Osteocyte (in vitro differentiated cells): Measurements from ENCODE around the gene APPL1. TPM values are rescaled to one million over a fixed set of nuclear protein-coding genes. Genes with fewer than 3 reads are reported as not detected.

Experiments
- DNase-seq: peaks from one replicate; pipeline ENCODE4 v3.0.0; 2021; ENCODE audit warnings: mixed read lengths; ENCODE audit not compliant: unreplicated experiment; ENCODE audit errors: extremely low spot score
- H3K27ac Mint-ChIP-seq: one replicate; pipeline ENCODE4 v1.8.0; 2021; ENCODE audit warnings: mild to moderate bottlenecking, mixed read lengths; ENCODE audit not compliant: unreplicated experiment
- H3K27me3 Mint-ChIP-seq: one replicate; pipeline ENCODE4 v1.8.0; 2021; ENCODE audit warnings: mixed read lengths; ENCODE audit not compliant: unreplicated experiment
- H3K36me3 Mint-ChIP-seq: one replicate; pipeline ENCODE4 v1.8.0; 2021; ENCODE audit warnings: mixed read lengths; ENCODE audit not compliant: unreplicated experiment
- H3K4me1 Mint-ChIP-seq: one replicate; pipeline ENCODE4 v1.8.0; 2021; ENCODE audit warnings: mixed read lengths; ENCODE audit not compliant: unreplicated experiment
- H3K4me3 Mint-ChIP-seq: one replicate; pipeline ENCODE4 v1.8.0; 2021; ENCODE audit warnings: mild to moderate bottlenecking, moderate library complexity, mixed read lengths; ENCODE audit not compliant: unreplicated experiment
- H3K9me3 Mint-ChIP-seq: one replicate; pipeline ENCODE4 v1.8.0; 2021; ENCODE audit warnings: mixed read lengths; ENCODE audit not compliant: unreplicated experiment
- total RNA-seq: library from RNA; stranded (reverse); gene quantifications from 2 replicates; pipeline ENCODE4 v1.2.1, GENCODE V29; 2021
- TF ChIP-seq, protein P1 (sequence below): fragments of 200-600 bp; sonication (generic); IDR thresholded peaks from 2 replicates; pipeline ENCODE4 v1.5.0; 2021; ENCODE audit warnings: antibody characterized with exemption, mild to moderate bottlenecking, moderate library complexity

APPL1 gene
- total RNA-seq, 1 donor from 2014 or later: 36.2 TPM

DNA sequence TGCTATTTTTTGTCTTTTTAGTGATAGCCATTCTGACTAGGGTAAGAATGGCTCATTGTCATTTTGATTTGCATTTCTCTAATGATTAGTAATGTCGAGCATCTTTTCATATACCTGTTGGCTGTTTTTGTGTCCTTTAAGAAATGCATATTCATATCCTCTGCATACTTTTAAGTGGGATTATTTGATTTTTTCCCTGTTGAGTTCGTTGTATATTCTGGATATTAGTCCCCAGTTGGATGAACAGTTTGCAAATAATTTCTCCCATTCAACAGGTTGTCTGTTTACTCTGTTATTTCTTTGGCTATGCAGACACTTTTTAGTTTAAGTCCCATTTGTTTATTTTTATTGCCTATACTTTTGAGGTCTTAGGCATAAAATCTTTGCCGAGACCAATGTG lies 34.4 kb downstream of the APPL1 start:
- no peak for DNase-seq
- Mint-ChIP-seq H3K9me3 (peaks cover 24% of the 10 kb centered on the region), H3K27ac (no peak overlapping the region), H3K36me3 (peaks cover 74% of the 10 kb centered on the region), H3K27me3 (no peaks in the 10 kb centered on the region), H3K4me3 (no peak overlapping the region), H3K4me1 (peaks cover 2% of the 10 kb centered on the region)
- TF ChIP-seq, protein P1, sequence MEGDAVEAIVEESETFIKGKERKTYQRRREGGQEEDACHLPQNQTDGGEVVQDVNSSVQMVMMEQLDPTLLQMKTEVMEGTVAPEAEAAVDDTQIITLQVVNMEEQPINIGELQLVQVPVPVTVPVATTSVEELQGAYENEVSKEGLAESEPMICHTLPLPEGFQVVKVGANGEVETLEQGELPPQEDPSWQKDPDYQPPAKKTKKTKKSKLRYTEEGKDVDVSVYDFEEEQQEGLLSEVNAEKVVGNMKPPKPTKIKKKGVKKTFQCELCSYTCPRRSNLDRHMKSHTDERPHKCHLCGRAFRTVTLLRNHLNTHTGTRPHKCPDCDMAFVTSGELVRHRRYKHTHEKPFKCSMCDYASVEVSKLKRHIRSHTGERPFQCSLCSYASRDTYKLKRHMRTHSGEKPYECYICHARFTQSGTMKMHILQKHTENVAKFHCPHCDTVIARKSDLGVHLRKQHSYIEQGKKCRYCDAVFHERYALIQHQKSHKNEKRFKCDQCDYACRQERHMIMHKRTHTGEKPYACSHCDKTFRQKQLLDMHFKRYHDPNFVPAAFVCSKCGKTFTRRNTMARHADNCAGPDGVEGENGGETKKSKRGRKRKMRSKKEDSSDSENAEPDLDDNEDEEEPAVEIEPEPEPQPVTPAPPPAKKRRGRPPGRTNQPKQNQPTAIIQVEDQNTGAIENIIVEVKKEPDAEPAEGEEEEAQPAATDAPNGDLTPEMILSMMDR: no peak

DNA sequence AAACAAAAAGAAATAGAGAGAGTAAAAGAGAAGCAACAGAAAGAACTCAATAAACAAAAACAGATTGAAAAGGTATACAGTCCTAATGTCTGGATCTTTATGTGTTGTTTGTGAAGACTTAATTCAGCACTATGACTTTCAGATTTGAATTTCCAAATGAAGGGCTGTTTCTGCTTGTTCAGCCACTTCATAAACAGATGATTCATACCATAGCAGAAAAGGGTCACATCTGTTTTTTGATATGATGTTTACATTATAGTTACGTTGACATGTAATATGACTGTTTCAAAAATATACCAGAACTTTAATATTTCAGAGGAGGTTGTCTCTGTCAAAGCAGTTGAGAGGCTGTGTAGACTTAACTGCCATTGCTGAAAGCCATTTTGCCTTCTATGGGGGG lies 40.9 kb downstream of the APPL1 start:
- DNase-seq: no peak
- no peak overlapping the region for H3K27ac Mint-ChIP-seq
- H3K9me3 Mint-ChIP-seq: peaks cover 21% of the 10 kb centered on the region
- peaks cover 8% of the 10 kb centered on the region for H3K4me1 Mint-ChIP-seq
- TF ChIP-seq, protein P1: no peak
- H3K4me3 Mint-ChIP-seq: no peak overlapping the region
- H3K27me3 Mint-ChIP-seq: no peaks in the 10 kb centered on the region
- peaks cover 78% of the 10 kb centered on the region for H3K36me3 Mint-ChIP-seq

DNA sequence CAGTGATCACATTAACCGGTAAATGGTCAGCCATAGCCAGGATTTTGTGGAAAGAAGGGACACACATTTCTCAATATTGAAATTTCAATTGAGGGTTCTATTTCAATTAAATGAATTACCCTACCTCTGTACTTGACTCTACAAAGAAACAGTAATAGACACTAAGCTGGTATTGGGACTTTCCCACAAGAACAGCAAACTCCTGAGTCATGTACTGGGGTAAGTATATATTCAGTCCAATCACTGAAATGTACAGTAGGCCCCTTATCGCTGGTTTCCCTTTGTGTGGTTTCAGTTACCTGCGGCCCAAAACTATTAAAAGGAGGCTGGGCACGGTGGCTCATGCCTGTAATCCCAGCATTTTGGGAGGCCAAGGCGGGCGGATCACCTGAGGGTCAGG lies 47.3 kb downstream of the APPL1 start:
- no peak overlapping the region for H3K27ac Mint-ChIP-seq
- TF ChIP-seq, protein P1: no peak

DNA sequence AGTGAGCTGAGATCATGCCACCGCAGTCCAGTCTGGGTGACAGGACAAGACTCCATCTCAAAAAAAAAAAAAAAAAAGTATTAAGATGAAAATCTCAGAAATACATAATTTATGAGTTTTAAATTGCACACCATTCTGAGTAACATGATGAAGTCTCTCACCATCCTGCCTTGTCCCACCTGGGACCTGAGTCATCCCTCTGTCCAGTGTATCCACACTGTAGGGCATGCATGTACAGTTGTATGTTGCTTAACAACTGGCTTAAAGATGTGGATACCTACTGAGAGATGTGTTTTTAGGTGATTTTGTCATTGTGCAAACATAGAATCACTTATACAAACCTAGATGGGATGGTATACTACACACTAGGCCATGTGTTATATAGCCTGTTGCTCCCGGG lies 47.9 kb downstream of the APPL1 start:
- Mint-ChIP-seq H3K4me1 (peaks cover 2% of the 10 kb centered on the region), H3K9me3 (no peaks in the 10 kb centered on the region), H3K36me3 (peaks cover 32% of the 10 kb centered on the region)

More for the DNA sequence above, 47.3 kb downstream of the APPL1 start:
- H3K36me3 Mint-ChIP-seq: peaks cover 38% of the 10 kb centered on the region
- DNase-seq: no peak
- no peak overlapping the region for H3K4me3 Mint-ChIP-seq
- peaks cover 2% of the 10 kb centered on the region for H3K4me1 Mint-ChIP-seq
- H3K27me3 Mint-ChIP-seq: no peaks in the 10 kb centered on the region
- H3K9me3 Mint-ChIP-seq: no peaks in the 10 kb centered on the region

DNA sequence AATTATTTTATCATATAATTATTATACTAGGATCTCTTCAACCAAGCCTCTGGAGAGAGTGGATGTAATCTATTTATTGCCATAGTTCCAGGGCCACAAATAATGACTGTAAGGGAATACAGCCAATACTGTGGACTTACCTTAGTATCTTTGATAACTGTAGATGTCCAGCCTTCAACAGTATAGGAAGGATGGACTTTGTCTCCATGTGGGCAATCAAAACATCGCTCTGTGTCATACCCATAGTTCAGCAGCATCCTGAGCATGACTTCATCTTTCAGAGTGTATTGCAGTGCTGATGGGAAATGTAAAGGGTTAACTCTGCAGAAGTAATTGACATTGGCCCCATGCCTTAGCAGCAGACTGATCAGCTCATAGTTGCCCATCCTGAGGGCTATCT lies 50.7 kb downstream of the APPL1 start:
- Mint-ChIP-seq H3K27ac (no peak overlapping the region), H3K27me3 (no peaks in the 10 kb centered on the region), H3K9me3 (no peaks in the 10 kb centered on the region), H3K36me3 (peaks cover 14% of the 10 kb centered on the region), H3K4me3 (no peak overlapping the region), H3K4me1 (no peaks in the 10 kb centered on the region)
- no peak for DNase-seq
- TF ChIP-seq, protein P1: no peak

More for the DNA sequence above, 47.9 kb downstream of the APPL1 start:
- Mint-ChIP-seq H3K27me3 (no peaks in the 10 kb centered on the region), H3K4me3 (no peak overlapping the region), H3K27ac (no peak overlapping the region)
- TF ChIP-seq, protein P1: no peak
- DNase-seq: no peak
